HepG2 (cell line): Measurements from ENCODE around the gene COX4I2. TPM values are rescaled to one million over a fixed set of nuclear protein-coding genes. Genes with fewer than 3 reads are reported as not detected.

ENCODE experiments used
- KDM6A ChIP-seq: IDR thresholded peaks from 2 replicates; pipeline ENCODE4 v1.6.1; 2016; ENCODE audit warnings: low read depth
- POLR2AphosphoS5 ChIP-seq: IDR thresholded peaks from 2 replicates; pipeline ENCODE4 v1.6.1; 2012; ENCODE audit warnings: low read depth, low read length
- SNAPC2 ChIP-seq: sonication (generic); formaldehyde crosslinking; IDR thresholded peaks from 2 replicates; pipeline ENCODE4 v1.8.1; 2022; ENCODE audit warnings: mild to moderate bottlenecking, missing genetic modification reagents
- ZFP37 ChIP-seq: sonication (generic); formaldehyde crosslinking; IDR thresholded peaks from 2 replicates; pipeline ENCODE4 v1.4.0; 2020; ENCODE audit warnings: missing genetic modification reagents, borderline replicate concordance
- ZFP90 ChIP-seq: sonication (generic); formaldehyde crosslinking; IDR thresholded peaks from 2 replicates; pipeline ENCODE4 v1.8.0; 2022; ENCODE audit warnings: missing genetic modification reagents, mild to moderate bottlenecking, inconsistent platforms, borderline replicate concordance
- ZKSCAN5 ChIP-seq: sonication (generic); formaldehyde crosslinking; IDR thresholded peaks from 2 replicates; pipeline ENCODE4 v1.5.1; 2020; ENCODE audit warnings: mild to moderate bottlenecking, missing genetic modification reagents
- ZNF232 ChIP-seq: sonication (generic); formaldehyde crosslinking; IDR thresholded peaks from 2 replicates; pipeline ENCODE4 v1.4.0; 2020; ENCODE audit warnings: missing genetic modification reagents, borderline replicate concordance
- ZNF33A ChIP-seq: sonication (generic); formaldehyde crosslinking; IDR thresholded peaks from 2 replicates; pipeline ENCODE4 v1.5.1; 2020; ENCODE audit warnings: missing genetic modification reagents, mild to moderate bottlenecking, moderate library complexity, borderline replicate concordance
- ZNF816 ChIP-seq: sonication (generic); formaldehyde crosslinking; IDR thresholded peaks from 2 replicates; pipeline ENCODE4 v1.8.0; 2022; ENCODE audit warnings: missing genetic modification reagents, mild to moderate bottlenecking, borderline replicate concordance
- polyA plus RNA-seq, 8 experiments: library from polyadenylated mRNA; depleted of rRNA in 3 of 8; stranded (reverse) in 7 of 8; unstranded in 1 of 8; fragments of >200 nt; fragmentation: Illumina TruSeq in 4 of 8; extraction: Trizol in 4 of 8; gene quantifications; 2 replicates each; pipeline versions ENCODE4 v1.2.1 to v1.2.3, GENCODE V29; 2011 to 2016; ENCODE audit warnings: low read depth in 4 of 8, missing spikeins in 1 of 8, mixed read lengths in 1 of 8; ENCODE audit not compliant: insufficient read depth in 1 of 8
- total RNA-seq, 5 experiments: library from RNA; depleted of rRNA; stranded (reverse); fragments of >200 nt; fragmentation: Illumina TruSeq; extraction: Trizol; gene quantifications; 2 replicates each; pipeline ENCODE4 v1.2.3, GENCODE V29; 2016; ENCODE audit warnings: low read depth in 1 of 5
- TF ChIP-seq, protein P1 (sequence below): sonication (generic); formaldehyde crosslinking; IDR thresholded peaks from 2 replicates; pipeline ENCODE4 v1.8.1; 2022; ENCODE audit warnings: low read depth, mild to moderate bottlenecking, missing genetic modification reagents
- TF ChIP-seq, protein P2 (sequence below): sonication (generic); formaldehyde crosslinking; IDR thresholded peaks from 2 replicates; pipeline ENCODE4 v1.4.0; 2020; ENCODE audit warnings: missing genetic modification reagents, borderline replicate concordance
- TF ChIP-seq, protein P3 (sequence below): sonication (generic); formaldehyde crosslinking; IDR thresholded peaks from 2 replicates; pipeline ENCODE4 v1.8.1; 2022; ENCODE audit warnings: mild to moderate bottlenecking, missing genetic modification reagents
- TF ChIP-seq, protein P4 (sequence below): sonication (generic); formaldehyde crosslinking; IDR thresholded peaks from 2 replicates; pipeline ENCODE4 v1.4.0; 2020; ENCODE audit warnings: mild to moderate bottlenecking, missing genetic modification reagents
- TF ChIP-seq, protein P5 (sequence below): sonication (generic); formaldehyde crosslinking; IDR thresholded peaks from 2 replicates; pipeline ENCODE4 v1.8.0; 2022; ENCODE audit warnings: mild to moderate bottlenecking, missing genetic modification reagents
- TF ChIP-seq, protein P6 (sequence below): sonication (generic); formaldehyde crosslinking; IDR thresholded peaks from 2 replicates; pipeline ENCODE4 v1.5.1; 2020; ENCODE audit warnings: mild to moderate bottlenecking, missing genetic modification reagents, borderline replicate concordance
- TF ChIP-seq, protein P7 (sequence below): sonication (generic); formaldehyde crosslinking; IDR thresholded peaks from 2 replicates; pipeline ENCODE4 v1.4.0; 2020; ENCODE audit warnings: missing genetic modification reagents

COX4I2 gene
- total and polyA plus RNA-seq, 2 of the 13 experiments (the other 11 are each of a cell fraction or from before 2014, with no cell fraction given): 1.1 TPM; not detected in 1

DNA sequence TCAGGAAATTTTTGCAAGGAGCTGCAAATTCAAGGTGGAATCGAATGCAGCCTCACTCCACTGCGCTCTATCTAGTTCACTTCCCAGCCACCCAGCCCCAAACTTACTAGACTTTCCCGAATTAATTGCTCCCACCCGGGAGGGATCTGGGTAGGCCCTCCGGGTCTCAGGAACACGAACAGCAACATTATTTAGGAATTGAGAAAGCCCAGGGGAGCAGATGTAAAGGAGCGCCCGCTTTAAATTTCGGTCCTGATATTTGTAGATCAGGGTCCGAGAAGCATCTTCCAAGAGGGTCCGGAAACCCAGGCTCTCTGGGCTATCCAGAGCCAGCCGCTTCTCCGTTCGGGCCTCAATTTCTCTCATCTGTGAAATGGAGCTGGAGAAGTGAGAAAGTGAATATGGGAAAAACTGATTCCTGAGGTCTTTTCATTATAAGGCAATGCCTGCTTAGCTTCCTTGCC lies 33.1 kb upstream of the COX4I2 start (continued):
- TF ChIP-seq, protein P1, sequence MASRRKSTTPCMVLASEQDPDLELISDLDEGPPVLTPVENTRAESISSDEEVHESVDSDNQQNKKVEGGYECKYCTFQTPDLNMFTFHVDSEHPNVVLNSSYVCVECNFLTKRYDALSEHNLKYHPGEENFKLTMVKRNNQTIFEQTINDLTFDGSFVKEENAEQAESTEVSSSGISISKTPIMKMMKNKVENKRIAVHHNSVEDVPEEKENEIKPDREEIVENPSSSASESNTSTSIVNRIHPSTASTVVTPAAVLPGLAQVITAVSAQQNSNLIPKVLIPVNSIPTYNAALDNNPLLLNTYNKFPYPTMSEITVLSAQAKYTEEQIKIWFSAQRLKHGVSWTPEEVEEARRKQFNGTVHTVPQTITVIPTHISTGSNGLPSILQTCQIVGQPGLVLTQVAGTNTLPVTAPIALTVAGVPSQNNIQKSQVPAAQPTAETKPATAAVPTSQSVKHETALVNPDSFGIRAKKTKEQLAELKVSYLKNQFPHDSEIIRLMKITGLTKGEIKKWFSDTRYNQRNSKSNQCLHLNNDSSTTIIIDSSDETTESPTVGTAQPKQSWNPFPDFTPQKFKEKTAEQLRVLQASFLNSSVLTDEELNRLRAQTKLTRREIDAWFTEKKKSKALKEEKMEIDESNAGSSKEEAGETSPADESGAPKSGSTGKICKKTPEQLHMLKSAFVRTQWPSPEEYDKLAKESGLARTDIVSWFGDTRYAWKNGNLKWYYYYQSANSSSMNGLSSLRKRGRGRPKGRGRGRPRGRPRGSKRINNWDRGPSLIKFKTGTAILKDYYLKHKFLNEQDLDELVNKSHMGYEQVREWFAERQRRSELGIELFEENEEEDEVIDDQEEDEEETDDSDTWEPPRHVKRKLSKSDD (CRISPR knock-in tag): no peak
- TF ChIP-seq ZFP90 (no peak), POLR2AphosphoS5 (no peak), ZNF232 (CRISPR knock-in tag) (no peak), KDM6A (CRISPR knock-in tag) (no peak), ZNF33A (CRISPR knock-in tag) (no peak), ZNF816 (0 out of 2 replicates have a peak, but pooled peaks have one; percentile 8), ZFP37 (CRISPR knock-in tag) (no peak), SNAPC2 (CRISPR knock-in tag) (no peak), ZKSCAN5 (no peak)
- TF ChIP-seq, protein P2, sequence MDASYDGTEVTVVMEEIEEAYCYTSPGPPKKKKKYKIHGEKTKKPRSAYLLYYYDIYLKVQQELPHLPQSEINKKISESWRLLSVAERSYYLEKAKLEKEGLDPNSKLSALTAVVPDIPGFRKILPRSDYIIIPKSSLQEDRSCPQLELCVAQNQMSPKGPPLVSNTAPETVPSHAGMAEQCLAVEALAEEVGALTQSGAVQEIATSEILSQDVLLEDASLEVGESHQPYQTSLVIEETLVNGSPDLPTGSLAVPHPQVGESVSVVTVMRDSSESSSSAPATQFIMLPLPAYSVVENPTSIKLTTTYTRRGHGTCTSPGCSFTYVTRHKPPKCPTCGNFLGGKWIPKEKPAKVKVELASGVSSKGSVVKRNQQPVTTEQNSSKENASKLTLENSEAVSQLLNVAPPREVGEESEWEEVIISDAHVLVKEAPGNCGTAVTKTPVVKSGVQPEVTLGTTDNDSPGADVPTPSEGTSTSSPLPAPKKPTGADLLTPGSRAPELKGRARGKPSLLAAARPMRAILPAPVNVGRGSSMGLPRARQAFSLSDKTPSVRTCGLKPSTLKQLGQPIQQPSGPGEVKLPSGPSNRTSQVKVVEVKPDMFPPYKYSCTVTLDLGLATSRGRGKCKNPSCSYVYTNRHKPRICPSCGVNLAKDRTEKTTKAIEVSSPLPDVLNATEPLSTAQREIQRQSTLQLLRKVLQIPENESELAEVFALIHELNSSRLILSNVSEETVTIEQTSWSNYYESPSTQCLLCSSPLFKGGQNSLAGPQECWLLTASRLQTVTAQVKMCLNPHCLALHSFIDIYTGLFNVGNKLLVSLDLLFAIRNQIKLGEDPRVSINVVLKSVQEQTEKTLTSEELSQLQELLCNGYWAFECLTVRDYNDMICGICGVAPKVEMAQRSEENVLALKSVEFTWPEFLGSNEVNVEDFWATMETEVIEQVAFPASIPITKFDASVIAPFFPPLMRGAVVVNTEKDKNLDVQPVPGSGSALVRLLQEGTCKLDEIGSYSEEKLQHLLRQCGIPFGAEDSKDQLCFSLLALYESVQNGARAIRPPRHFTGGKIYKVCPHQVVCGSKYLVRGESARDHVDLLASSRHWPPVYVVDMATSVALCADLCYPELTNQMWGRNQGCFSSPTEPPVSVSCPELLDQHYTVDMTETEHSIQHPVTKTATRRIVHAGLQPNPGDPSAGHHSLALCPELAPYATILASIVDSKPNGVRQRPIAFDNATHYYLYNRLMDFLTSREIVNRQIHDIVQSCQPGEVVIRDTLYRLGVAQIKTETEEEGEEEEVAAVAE (CRISPR knock-in tag): no peak
- TF ChIP-seq, protein P3, sequence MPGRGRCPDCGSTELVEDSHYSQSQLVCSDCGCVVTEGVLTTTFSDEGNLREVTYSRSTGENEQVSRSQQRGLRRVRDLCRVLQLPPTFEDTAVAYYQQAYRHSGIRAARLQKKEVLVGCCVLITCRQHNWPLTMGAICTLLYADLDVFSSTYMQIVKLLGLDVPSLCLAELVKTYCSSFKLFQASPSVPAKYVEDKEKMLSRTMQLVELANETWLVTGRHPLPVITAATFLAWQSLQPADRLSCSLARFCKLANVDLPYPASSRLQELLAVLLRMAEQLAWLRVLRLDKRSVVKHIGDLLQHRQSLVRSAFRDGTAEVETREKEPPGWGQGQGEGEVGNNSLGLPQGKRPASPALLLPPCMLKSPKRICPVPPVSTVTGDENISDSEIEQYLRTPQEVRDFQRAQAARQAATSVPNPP (CRISPR knock-in tag): no peak
- TF ChIP-seq, protein P4, sequence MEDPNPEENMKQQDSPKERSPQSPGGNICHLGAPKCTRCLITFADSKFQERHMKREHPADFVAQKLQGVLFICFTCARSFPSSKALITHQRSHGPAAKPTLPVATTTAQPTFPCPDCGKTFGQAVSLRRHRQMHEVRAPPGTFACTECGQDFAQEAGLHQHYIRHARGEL: no peak
- TF ChIP-seq, protein P5, sequence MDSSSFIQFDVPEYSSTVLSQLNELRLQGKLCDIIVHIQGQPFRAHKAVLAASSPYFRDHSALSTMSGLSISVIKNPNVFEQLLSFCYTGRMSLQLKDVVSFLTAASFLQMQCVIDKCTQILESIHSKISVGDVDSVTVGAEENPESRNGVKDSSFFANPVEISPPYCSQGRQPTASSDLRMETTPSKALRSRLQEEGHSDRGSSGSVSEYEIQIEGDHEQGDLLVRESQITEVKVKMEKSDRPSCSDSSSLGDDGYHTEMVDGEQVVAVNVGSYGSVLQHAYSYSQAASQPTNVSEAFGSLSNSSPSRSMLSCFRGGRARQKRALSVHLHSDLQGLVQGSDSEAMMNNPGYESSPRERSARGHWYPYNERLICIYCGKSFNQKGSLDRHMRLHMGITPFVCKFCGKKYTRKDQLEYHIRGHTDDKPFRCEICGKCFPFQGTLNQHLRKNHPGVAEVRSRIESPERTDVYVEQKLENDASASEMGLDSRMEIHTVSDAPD: no peak
- TF ChIP-seq, protein P6, sequence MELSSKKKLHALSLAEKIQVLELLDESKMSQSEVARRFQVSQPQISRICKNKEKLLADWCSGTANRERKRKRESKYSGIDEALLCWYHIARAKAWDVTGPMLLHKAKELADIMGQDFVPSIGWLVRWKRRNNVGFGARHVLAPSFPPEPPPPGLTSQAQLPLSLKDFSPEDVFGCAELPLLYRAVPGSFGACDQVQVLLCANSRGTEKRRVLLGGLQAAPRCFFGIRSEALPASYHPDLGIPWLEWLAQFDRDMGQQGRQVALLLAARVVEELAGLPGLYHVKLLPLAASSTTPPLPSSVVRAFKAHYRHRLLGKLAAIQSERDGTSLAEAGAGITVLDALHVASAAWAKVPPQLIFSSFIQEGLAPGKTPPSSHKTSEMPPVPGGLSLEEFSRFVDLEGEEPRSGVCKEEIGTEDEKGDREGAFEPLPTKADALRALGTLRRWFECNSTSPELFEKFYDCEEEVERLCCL (CRISPR knock-in tag): no peak; the same call in 1 of the 2 replicates
- TF ChIP-seq, protein P7, sequence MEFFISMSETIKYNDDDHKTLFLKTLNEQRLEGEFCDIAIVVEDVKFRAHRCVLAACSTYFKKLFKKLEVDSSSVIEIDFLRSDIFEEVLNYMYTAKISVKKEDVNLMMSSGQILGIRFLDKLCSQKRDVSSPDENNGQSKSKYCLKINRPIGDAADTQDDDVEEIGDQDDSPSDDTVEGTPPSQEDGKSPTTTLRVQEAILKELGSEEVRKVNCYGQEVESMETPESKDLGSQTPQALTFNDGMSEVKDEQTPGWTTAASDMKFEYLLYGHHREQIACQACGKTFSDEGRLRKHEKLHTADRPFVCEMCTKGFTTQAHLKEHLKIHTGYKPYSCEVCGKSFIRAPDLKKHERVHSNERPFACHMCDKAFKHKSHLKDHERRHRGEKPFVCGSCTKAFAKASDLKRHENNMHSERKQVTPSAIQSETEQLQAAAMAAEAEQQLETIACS: 0 out of 2 replicates have a peak, but pooled peaks have one; percentile 3
